Ureter (tissue), 1 donor: ENCODE data around the gene TGFBR1. TPM values are rescaled to one million over a fixed set of nuclear protein-coding genes. Genes with fewer than 3 reads are reported as not detected.
"Not testable (repeated sequence)": the region's sequence is repeated elsewhere in the genome, so short reads cannot be mapped to it uniquely, and the experiment has no call there.

ENCODE experiments used
- DNase-seq: peaks from one replicate; pipeline ENCODE4 v3.0.0-alpha.2; 2020; ENCODE audit warnings: low spot score
- total RNA-seq: library from RNA; stranded (reverse); gene quantifications from one replicate; pipeline ENCODE4 v1.2.4, GENCODE V29; 2023
- donor health status: DM: yes; HTN: yes; CAD: no.

TGFBR1 gene
- total RNA-seq, 1 donor from 2014 or later: 44.7 TPM

GRCh38 chr9:99189186-99189585, 84.3 kb downstream of the TGFBR1 start:
- DNase-seq: no peak

GRCh38 chr9:99189887-99190596, 85.1 kb downstream of the TGFBR1 start:
- no peak for DNase-seq

- no peak for DNase-seq
Measured at GRCh38 chr9:99190597-99191283, 85.8 kb downstream of the TGFBR1 start.

- no peak for DNase-seq
Measured at GRCh38 chr9:99192786-99193465, 88.0 kb downstream of the TGFBR1 start.

- DNase-seq: no peak
Measured at GRCh38 chr9:99193466-99193821, 88.5 kb downstream of the TGFBR1 start.

GRCh38 chr9:99196484-99196883, 91.6 kb downstream of the TGFBR1 start:
- not testable (repeated sequence) for DNase-seq

GRCh38 chr9:99197124-99197630, 92.3 kb downstream of the TGFBR1 start:
- no peak for DNase-seq

- no peak for DNase-seq
Measured at GRCh38 chr9:99197987-99198386, 93.1 kb downstream of the TGFBR1 start.

GRCh38 chr9:99199938-99200539, 95.1 kb downstream of the TGFBR1 start:
- no peak for DNase-seq

GRCh38 chr9:99201603-99202002, 96.7 kb downstream of the TGFBR1 start:
- DNase-seq: no peak

Other genes with a start within 250 kb of the TGFBR1 start
- gene COL15A1, start 161.2 kb upstream of the TGFBR1 start, total RNA-seq: 63.2 TPM
- gene ALG2, start 116.8 kb downstream of the TGFBR1 start, total RNA-seq: 46.5 TPM
- 75.1 TPM for gene SEC61B, start 117.2 kb downstream of the TGFBR1 start, total RNA-seq